DOHH2 (cell line): ENCODE results near the gene ONECUT3.

Experiments
- H3F3A ChIP-seq: fragments of 200-600 bp; sonication (generic), shearing (Covaris generic); 2 replicates; pipeline ENCODE4 v1.6.0; 2016; ENCODE audit warnings: antibody characterized with exemption, mild to moderate bottlenecking; ENCODE audit not compliant: control insufficient read depth, insufficient read depth
- H3K27ac ChIP-seq: fragments of 200-600 bp; sonication (generic); 2 replicates; pipeline ENCODE4 v1.5.1; 2014; ENCODE audit warnings: low read depth, mild to moderate bottlenecking, low read length, moderate library complexity
- H3K27me3 ChIP-seq: fragments of 200-600 bp; sonication (generic); 2 replicates; pipeline ENCODE4 v1.6.1; 2014; ENCODE audit warnings: mild to moderate bottlenecking, low read length, mixed read lengths; ENCODE audit not compliant: control insufficient read depth
- H3K36me3 ChIP-seq: fragments of 200-600 bp; sonication (generic); 2 replicates; pipeline ENCODE4 v1.6.1; 2014; ENCODE audit warnings: mild to moderate bottlenecking, low read length, moderate library complexity, mixed read lengths; ENCODE audit not compliant: control insufficient read depth
- H3K4me1 ChIP-seq: fragments of 200-600 bp; sonication (generic); 2 replicates; pipeline ENCODE4 v1.6.1; 2014; ENCODE audit warnings: mild to moderate bottlenecking, low read length, mixed read lengths; ENCODE audit not compliant: control insufficient read depth
- H3K4me2 ChIP-seq: fragments of 200-600 bp; sonication (generic); 2 replicates; pipeline ENCODE4 v1.6.0; 2014; ENCODE audit warnings: mild to moderate bottlenecking, low read length, moderate library complexity
- H3K4me3 ChIP-seq: fragments of 200-600 bp; sonication (generic); 2 replicates; pipeline ENCODE4 v1.5.1; 2014; ENCODE audit warnings: mild to moderate bottlenecking, low read length, mixed read lengths
- H3K79me2 ChIP-seq: fragments of 200-600 bp; sonication (generic); 2 replicates; pipeline ENCODE4 v1.6.1; 2014; ENCODE audit warnings: mild to moderate bottlenecking, low read length, mixed read lengths; ENCODE audit not compliant: control insufficient read depth
- H3K9me2 ChIP-seq: fragments of 200-600 bp; sonication (generic); replicated peaks from 2 replicates; pipeline ENCODE4 v1.6.1; 2014; ENCODE audit warnings: mild to moderate bottlenecking, low read length, mixed read lengths; ENCODE audit not compliant: control insufficient read depth
- H3K9me3 ChIP-seq: fragments of 200-600 bp; sonication (generic); 2 replicates; pipeline ENCODE4 v1.6.1; 2014; ENCODE audit warnings: antibody characterized with exemption, low read length, mixed read lengths; ENCODE audit not compliant: control insufficient read depth, insufficient read depth
- H4K20me1 ChIP-seq: fragments of 200-600 bp; sonication (generic); 2 replicates; pipeline ENCODE4 v1.6.0; 2014; ENCODE audit warnings: low read depth, mild to moderate bottlenecking, antibody characterized with exemption, low read length, moderate library complexity; ENCODE audit not compliant: control insufficient read depth, insufficient read depth
- EZH2phosphoT487 ChIP-seq: fragments of 200-600 bp; sonication (generic); IDR thresholded peaks from 2 replicates; pipeline ENCODE4 v1.6.1; 2017; ENCODE audit warnings: borderline replicate concordance, mild to moderate bottlenecking, antibody characterized with exemption, low read length, moderate library complexity, mixed read lengths
- TF ChIP-seq, protein P1 (sequence below): fragments of 200-600 bp; sonication (generic); IDR thresholded peaks from one replicate; pipeline ENCODE4 v1.5.1; 2014; ENCODE audit warnings: antibody characterized with exemption, mild to moderate bottlenecking, low read depth, low read length; ENCODE audit not compliant: poor library complexity, severe bottlenecking

The ONECUT3 gene

DNA sequence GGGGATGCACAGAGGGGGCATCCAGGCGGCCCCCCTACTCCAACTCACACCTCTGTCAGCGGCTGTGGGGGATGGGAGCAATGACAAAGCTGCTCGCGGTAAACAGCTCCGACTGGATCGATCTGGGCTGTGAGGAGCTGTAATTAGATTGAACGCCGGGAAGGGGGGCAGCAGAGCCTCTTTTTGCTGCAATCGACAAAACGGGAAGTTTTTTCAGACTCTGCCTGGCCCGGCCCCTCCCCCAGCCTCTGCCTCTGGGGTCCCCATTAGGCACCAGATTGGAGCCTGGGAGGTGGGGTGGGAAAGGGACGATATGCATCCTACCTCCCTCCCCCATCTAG lies 16.3 kb downstream of the ONECUT3 start:
- H4K20me1 ChIP-seq = no peaks in the 10 kb centered on the region
- H3K27me3 ChIP-seq = peaks cover 19% of the 10 kb centered on the region
- peaks cover 16% of the 10 kb centered on the region for H3K4me1 ChIP-seq
- H3K4me3 ChIP-seq = no peak overlapping the region
- no peak overlapping the region for H3K27ac ChIP-seq
- peaks cover 7% of the 10 kb centered on the region for H3K9me3 ChIP-seq
- H3K4me2 ChIP-seq = no peak overlapping the region
- no peaks in the 10 kb centered on the region for H3K36me3 ChIP-seq
- no peaks in the 10 kb centered on the region for H3K79me2 ChIP-seq
- TF ChIP-seq, protein P1, sequence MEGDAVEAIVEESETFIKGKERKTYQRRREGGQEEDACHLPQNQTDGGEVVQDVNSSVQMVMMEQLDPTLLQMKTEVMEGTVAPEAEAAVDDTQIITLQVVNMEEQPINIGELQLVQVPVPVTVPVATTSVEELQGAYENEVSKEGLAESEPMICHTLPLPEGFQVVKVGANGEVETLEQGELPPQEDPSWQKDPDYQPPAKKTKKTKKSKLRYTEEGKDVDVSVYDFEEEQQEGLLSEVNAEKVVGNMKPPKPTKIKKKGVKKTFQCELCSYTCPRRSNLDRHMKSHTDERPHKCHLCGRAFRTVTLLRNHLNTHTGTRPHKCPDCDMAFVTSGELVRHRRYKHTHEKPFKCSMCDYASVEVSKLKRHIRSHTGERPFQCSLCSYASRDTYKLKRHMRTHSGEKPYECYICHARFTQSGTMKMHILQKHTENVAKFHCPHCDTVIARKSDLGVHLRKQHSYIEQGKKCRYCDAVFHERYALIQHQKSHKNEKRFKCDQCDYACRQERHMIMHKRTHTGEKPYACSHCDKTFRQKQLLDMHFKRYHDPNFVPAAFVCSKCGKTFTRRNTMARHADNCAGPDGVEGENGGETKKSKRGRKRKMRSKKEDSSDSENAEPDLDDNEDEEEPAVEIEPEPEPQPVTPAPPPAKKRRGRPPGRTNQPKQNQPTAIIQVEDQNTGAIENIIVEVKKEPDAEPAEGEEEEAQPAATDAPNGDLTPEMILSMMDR = no peak
- no peak for TF ChIP-seq EZH2phosphoT487
- no peaks in the 10 kb centered on the region for H3F3A ChIP-seq
- no peaks in the 10 kb centered on the region for H3K9me2 ChIP-seq

DNA sequence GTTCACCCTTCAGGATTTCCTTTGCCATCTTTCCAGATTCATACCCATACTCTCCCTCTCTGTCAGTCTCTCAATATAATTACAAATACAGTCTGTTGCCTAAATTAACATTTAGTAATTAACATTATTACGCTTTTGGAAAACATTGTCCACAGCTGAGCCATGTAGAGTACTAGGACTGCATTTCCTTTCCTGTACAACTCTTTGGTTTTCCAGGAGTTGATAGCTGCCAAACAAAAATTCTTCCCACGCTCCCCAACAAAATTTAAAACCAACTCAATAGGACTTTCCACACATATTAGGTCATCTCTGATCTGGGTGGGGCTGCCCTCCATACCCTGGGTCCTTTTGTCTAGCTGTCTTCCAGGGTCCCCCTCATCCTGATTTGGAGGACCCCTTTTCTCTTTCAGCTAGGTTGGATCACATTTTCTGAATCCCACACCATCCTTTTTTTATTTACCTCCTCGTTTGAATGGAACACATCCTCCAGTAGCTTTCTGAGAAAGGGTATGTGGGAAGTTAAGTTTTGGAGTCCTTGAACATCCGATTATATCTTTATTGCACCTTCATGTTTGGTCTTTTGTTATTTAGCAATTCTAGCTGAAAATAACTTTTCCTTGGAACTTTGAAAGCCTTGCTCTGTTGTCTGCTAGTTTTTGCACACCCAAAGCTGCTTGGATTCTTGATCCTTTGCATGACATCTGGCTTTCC lies 17.7 kb downstream of the ONECUT3 start:
- no peaks in the 10 kb centered on the region for H3K9me2 ChIP-seq
- H3K79me2 ChIP-seq = no peaks in the 10 kb centered on the region
- no peak overlapping the region for H3K4me2 ChIP-seq
- H3F3A ChIP-seq = no peaks in the 10 kb centered on the region
- peaks cover 7% of the 10 kb centered on the region for H3K9me3 ChIP-seq
- TF ChIP-seq, protein P1 = no peak
- TF ChIP-seq EZH2phosphoT487 = no peak
- H3K4me1 ChIP-seq = peaks cover 16% of the 10 kb centered on the region
- no peak overlapping the region for H3K27ac ChIP-seq
- no peaks in the 10 kb centered on the region for H3K36me3 ChIP-seq
- H3K4me3 ChIP-seq = no peak overlapping the region
- peaks cover 9% of the 10 kb centered on the region; the same call in 1 of the 2 replicates for H3K27me3 ChIP-seq
- H4K20me1 ChIP-seq = no peaks in the 10 kb centered on the region

DNA sequence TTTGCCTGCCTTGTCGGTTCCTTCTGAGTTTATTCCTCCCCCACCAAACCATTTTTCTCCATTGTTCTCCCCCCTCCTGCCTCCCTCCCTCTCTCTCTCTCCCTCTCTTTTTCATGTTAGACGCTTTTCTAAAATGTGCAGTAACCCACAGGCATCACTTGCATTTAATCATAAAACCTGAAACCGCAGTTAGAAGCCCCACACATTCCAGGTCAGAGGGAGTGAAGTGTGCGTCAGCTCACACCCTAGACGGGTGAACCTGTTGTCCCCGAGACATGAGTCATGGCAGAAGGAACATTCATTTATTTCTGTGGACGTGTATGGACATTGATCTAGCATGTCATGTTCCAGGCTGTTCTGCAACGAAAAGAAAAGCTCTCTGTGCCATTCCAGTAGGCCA lies 19.9 kb downstream of the ONECUT3 start:
- no peaks in the 10 kb centered on the region for H3K36me3 ChIP-seq
- peaks cover 7% of the 10 kb centered on the region for H3K9me3 ChIP-seq
- H4K20me1 ChIP-seq = no peaks in the 10 kb centered on the region
- no peak overlapping the region for H3K4me3 ChIP-seq
- no peaks in the 10 kb centered on the region for H3K9me2 ChIP-seq
- no peaks in the 10 kb centered on the region for H3K79me2 ChIP-seq
- TF ChIP-seq EZH2phosphoT487 = no peak
- TF ChIP-seq, protein P1 = no peak
- H3K4me2 ChIP-seq = no peak overlapping the region
- no peaks in the 10 kb centered on the region for H3F3A ChIP-seq
- 0 out of 2 replicates have a peak, but pooled peaks cover 3% of the 10 kb centered on the region for H3K27me3 ChIP-seq
- no peaks in the 10 kb centered on the region for H3K4me1 ChIP-seq
- H3K27ac ChIP-seq = no peak overlapping the region
